A172 (cell line): ENCODE results near the gene KIF12. TPM values are rescaled to one million over a fixed set of nuclear protein-coding genes. Genes with fewer than 3 reads are reported as not detected.

Experiments used
- DNase-seq: peaks from one replicate; pipeline ENCODE4 v3.0.0-alpha.2; 2015; ENCODE audit warnings: low spot score
- total RNA-seq: library from RNA; depleted of rRNA; stranded (reverse); fragments of >200 nt; shearing (Covaris generic); gene quantifications from 2 replicates; pipeline ENCODE4 v1.2.3, GENCODE V29; 2014

The KIF12 gene
- total RNA-seq, 1 experiment from 2014 or later = 0.03 TPM

GRCh38 chr9:114069476-114070187 is 29.5 kb downstream of the KIF12 start:
- no peak for DNase-seq

DNA sequence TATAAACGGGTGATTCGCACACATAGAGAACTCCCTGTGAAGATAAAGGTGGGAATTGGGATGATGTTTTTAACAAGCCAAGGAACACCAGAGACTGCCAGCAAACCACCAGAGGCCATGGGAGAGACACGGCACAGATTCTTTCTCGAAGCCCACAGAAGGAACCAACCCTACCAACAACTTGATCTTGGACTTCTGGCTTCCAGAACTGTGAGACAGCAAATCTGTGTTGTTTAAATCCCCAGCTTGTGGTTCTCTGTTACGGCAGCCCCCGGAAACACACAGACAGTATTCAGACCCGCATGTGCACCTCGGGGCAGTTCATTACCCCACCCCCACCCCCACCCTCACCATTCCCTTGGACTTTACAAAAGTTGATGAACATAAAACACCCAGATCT is 33.8 kb downstream of the KIF12 start:
- no peak for DNase-seq

DNA sequence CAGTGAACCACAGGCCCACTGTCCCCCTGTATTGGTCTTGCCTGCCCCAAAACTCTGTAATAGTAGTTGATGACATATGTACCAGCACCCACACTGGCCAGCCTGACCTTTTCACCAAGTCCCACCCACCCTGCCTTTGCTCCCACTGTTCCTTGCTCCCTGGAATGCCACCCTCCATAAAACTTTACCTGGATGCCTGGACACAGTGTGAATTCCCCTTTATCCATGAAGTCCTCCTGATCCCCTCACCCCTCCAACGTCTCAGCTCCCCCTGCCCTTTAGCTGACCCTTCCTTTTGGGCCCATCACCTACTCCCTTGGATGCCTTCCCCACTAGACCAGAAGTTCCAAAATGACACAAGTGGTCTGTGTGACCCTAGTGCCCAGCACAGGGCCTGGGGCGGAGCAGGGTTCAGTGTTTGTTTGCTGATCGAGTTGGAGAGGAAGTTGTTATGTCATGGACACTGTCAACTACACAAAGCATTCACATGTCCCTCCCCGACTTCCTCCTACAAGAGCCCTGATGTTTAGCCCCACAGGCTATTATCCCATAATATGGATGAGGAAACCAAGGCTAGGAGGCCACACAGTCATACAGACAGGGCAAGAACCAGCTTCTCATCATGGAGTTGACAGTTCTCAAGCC is 37.1 kb downstream of the KIF12 start:
- DNase-seq = no peak

DNA sequence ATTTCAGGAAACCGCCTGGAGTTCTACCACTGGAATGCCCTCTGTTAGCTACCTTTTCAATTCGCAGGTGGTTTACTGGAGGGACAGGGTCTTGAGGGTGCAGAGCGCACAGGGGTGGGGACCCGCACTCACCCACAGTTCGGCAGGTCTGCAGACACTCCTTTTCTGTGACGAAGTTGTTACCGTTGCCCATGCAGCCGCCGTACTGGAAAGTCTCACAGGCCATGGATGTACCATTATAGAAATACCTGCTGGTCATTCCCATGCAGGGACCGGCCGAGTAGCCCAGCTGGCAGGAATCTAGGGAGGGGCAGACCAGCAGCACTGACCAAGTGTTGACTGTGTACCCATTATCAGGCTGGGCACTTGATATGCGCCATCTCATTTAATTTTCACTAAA is 37.8 kb downstream of the KIF12 start:
- DNase-seq = no peak

DNA sequence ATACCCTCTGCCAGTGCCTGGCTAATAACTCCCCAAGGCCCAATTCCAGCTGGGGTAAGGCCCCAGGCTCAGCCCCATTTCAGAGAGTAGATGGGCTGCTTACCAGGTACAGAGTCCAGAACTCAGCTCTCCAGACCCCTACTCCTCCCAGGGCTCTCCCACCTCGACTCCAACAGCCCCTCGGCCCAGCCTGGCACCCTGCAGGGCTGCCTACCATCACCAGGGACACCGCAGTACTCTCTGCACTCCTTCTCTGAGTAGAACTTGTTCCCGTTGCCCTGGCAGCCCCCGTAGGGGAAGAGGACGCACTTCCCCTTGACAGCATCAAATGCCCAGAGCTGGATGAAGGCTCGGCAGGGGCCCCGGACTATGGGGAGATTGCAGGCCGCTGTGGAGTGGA is 38.4 kb downstream of the KIF12 start:
- DNase-seq = no peak

GRCh38 chr9:114060070-114060469 is 39.0 kb downstream of the KIF12 start:
- DNase-seq = no peak

GRCh38 chr9:114059047-114059803 is 39.9 kb downstream of the KIF12 start:
- no peak for DNase-seq

GRCh38 chr9:114058688-114059046 is 40.4 kb downstream of the KIF12 start:
- DNase-seq = no peak

DNA sequence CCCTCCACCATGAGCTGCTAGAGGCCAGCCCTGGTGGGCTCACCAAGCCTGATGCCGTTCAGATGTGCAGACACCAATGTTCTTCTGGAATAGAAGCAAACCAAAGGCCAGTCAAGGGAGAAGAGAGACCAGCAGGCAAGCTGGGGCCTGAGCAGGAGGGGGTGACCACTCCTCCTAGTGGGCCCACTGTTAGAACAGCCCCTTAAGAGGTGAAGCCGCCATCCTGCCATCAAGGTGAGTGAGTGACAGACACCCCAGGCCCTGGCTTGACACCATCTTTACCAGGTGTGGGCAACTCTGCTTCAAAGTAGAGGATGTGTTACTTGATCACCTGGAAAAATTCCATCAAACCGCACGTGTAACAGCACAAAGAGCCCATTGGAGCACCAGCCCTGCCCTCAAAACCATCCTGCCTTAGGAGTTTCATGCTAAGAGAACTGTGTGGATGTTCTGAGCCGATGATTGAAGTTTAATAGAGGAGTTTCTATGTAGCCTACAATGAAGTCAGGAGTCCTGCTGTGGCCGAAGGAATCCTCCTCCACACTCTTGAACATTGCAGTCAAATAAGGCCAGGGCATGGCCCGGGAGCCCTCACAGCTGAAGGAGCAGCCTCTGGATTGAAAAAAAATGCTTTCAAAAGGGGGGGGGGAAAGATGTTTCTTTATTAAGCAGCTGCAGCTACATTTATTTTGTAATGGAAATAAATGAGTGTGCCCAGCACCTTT is 41.8 kb downstream of the KIF12 start:
- no peak for DNase-seq

DNA sequence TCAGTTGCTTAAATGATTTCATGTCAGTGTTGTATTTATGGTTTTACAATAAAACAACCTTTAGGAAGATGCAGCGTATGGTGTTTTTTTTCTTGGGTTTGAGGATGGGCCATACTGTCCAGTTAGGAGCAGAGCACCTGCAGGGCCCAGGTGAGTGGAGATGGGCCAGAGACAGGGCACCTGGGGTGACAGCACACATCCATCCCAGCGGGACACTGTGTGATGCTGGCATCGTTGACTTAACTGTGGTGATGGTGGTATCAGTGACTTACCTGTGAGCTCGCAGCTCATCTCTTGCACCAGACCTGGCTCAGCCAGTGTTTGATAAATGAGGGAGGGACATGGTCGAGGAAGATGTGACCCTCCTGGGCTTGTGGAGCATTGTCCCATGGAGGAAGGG is 42.6 kb downstream of the KIF12 start:
- no peak for DNase-seq

DNA sequence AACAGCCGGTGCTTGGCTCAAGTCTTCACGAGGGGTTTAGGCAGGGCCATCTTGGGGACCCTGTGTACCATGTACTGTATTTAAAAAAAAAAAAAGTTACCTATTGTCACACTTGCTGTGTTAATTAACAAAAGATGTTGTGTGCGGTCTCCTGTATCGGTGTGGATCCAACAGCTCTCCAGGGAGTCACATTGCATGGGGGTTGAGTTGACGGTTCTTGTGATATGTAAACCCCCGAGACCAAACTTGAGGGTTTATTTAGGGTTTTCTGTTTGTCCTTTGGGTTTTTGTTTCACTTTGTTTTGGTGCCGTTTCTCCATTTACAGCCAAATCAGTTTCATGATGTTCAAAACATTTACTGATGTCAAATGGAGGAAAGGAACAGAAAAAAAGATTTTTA is 43.2 kb downstream of the KIF12 start:
- DNase-seq = no peak

DNA sequence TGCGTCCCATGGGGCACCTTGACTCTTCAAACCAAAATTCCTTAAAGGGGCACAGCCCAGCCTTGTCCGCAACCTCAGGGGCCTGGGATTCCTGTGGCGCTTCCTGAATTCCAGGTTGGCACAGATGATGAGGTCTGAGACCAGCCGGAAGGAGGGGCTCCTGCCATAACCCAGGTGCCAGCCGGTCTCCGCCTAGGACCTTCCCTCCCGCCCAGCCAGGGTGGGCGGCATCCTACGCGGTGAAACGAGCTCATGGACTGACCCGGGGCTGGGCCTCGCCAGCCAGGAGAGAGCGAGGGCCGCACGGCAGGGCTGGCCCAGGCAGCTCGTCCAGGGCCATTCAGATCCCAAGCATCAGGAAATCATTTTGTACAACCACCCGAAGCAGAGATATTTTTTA is 44.0 kb downstream of the KIF12 start:
- no peak for DNase-seq

- DNase-seq = no peak
These were observed 44.9 kb downstream of the KIF12 start for GRCh38 chr9:114054191-114054690.

DNA sequence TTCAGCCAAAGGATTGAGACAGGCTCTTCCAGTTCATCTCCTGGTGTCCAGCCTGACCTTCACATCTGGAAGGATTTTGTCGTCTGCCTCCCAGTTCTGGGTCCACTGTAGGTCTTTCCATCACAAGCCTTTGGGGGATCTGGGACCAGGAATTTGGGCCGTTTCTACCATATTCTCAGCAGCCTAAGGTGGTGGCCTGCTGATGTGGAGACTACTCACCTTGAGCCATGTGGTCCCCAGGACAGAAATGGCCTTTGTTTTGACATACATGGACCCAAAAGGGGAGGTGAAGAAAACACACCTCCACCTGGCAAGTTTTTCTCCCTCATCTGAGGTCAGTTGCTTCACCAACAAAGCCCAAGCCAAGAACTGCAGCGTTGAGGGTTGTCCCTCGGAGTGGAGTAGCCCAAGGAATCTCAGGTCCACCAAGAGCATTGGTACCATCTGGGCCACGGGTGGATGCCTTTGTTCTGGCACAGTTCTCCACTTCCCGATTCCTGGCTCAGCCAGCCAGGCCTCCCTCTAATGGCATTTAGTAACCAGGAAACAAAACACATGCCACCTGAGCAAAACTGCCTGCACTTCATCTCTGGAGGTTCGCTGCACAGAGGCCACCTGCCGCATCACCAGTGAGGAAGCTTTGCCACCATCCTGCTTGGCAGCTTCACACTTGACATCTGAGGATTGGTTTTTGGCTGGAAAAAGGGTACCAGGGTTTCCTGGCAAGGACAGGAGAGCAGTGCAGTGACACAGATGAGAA is 45.7 kb downstream of the KIF12 start:
- no peak for DNase-seq

DNA sequence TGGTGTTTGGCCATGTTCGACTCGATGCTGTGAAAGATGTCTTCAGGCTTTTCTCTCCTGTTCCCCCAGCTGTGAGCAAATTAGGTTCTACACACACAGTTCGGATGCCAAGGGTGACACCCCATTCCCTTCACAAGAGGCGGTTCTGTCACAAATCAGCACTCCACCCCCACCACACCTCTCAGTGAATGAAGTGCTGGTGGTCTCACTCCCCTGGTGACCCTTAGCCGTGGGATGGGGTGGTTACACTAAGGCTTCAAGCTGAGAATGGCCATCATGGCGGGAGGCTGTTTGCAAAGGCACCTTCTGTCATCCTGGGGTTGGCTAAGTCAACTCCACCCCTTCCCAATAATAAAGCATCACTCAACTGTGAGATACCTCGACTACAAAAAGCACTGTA is 47.4 kb downstream of the KIF12 start:
- DNase-seq = no peak

- DNase-seq = no peak
These were observed 47.8 kb downstream of the KIF12 start for GRCh38 chr9:114051281-114051680.

GRCh38 chr9:114050646-114051045 is 48.4 kb downstream of the KIF12 start:
- no peak for DNase-seq

DNA sequence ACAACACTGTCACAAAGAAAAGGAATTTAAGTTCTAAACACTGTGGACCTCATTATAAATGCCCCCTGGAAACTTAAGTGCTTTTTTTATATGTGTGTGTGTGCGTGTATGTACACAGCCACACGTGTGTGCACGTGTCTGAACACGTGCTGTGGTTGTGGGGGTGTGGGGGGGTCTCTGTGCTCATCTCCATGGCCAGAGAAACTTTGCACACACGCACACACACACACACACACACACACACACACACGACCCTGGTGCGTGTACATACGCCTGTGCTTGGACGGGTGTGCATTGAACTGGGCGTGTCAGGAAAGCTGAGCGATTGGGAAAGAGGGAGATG is 48.9 kb downstream of the KIF12 start:
- DNase-seq = no peak

DNA sequence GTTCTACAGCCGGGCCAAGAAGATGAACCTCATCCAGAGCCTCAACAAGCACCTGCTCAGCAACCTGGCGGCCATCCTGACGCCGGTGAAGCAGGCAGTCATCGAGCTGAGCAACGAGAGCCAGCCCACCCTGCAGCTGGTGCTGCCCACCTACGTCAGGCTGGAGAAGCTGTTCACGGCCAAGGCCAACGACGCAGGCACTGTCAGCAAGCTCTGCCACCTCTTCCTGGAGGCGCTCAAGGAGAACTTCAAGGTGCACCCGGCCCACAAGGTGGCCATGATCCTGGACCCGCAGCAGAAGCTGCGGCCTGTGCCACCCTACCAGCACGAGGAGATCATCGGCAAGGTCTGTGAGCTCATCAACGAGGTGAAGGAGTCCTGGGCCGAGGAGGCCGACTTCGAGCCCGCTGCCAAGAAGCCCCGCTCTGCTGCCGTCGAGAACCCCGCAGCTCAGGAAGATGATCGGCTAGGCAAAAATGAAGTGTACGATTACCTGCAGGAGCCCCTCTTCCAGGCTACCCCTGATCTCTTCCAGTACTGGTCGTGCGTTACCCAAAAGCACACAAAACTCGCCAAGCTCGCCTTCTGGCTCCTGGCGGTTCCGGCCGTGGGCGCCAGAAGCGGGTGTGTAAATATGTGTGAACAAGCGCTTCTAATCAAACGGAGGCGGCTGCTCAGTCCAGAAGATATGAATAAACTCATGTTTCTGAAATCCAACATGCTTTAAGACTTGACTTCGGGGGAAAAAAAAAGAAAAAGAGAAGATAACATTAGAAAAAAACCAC is 49.5 kb downstream of the KIF12 start:
- no peak for DNase-seq

DNA sequence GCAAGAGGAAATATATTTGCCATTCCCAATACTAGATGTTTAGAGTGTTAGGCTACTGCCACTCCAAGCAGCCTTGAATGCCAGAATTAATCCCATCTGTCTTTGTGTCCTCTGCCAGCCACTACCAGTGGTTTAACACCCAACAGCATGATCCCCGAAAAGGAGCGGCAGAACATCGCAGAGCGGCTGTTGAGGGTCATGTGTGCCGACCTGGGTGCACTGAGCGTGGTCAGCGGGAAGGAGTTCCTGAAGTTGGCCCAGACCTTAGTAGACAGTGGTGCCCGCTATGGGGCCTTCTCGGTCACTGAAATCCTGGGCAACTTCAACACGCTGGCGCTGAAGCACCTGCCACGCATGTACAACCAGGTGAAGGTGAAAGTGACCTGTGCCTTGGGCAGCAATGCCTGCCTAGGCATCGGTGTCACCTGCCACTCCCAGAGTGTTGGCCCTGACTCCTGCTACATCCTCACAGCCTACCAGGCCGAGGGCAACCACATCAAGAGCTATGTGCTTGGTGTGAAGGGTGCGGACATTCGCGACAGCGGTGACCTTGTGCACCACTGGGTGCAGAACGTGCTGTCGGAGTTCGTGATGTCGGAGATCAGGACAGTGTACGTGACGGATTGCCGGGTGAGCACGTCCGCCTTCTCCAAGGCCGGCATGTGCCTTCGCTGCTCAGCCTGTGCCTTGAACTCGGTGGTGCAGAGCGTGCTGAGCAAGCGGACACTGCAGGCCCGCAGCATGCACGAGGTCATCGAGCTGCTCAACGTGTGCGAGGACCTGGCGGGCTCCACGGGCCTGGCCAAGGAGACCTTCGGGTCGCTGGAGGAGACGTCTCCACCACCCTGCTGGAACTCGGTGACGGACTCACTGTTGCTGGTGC is 50.3 kb downstream of the KIF12 start:
- no peak for DNase-seq
